ENCODE results near the gene ATG4B.

The ATG4B gene

DNA sequence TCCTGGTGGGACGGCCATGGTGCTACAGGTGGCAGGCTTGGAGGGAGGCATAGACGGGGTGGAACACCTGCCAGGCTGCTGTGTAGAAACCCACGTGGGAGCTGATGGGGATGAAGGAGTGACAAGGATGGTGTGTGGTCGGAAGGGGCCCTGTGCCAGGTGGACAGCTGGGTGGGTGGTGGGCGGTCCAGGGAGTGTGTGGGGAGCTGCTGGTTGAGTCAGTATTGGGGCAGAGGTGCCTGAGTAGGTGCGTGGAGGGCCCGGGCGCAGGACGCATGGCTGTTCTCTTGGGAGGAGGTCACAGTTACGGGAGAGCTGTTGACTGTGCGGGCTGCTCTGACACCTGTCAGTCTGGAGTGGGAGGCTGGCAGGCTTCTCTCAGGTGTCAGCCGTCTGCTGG lies 84.4 kb downstream of the ATG4B start:
- CTCF ChIA-PET = interaction anchor here (0.5 kb wide), 1 partner anchor 871 kb away, joined by 3 read pairs; no protein-coding TSS in a partner anchor
- POLR2A ChIA-PET (ENCODE audit: low non-redundant PET) = no interaction called here

DNA sequence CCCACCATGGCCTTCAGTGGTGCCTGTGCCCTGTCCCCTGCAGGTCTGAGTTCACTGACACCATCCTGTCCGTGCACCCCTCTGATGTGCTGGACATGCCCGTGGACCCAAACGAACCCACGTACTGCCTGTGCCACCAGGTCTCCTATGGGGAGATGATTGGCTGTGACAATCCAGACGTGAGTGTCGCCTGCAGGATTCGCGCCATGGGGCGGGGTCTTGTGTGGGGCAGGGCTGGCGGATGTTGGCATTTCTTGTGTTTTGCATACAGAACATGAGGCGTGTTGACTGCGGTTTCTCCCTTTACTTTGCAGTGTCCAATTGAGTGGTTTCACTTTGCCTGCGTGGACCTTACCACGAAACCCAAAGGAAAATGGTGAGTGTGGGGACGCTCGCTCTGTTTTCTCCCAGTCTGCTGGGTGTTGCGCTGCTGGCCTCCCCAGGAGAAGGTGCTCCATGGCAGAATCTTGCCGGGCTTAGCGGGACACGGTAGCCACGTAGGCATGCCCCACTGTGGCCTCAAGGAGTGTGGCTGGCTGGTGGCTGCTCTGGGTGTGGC lies 85.5 kb downstream of the ATG4B start:
- TF ChIP-seq, protein P1, sequence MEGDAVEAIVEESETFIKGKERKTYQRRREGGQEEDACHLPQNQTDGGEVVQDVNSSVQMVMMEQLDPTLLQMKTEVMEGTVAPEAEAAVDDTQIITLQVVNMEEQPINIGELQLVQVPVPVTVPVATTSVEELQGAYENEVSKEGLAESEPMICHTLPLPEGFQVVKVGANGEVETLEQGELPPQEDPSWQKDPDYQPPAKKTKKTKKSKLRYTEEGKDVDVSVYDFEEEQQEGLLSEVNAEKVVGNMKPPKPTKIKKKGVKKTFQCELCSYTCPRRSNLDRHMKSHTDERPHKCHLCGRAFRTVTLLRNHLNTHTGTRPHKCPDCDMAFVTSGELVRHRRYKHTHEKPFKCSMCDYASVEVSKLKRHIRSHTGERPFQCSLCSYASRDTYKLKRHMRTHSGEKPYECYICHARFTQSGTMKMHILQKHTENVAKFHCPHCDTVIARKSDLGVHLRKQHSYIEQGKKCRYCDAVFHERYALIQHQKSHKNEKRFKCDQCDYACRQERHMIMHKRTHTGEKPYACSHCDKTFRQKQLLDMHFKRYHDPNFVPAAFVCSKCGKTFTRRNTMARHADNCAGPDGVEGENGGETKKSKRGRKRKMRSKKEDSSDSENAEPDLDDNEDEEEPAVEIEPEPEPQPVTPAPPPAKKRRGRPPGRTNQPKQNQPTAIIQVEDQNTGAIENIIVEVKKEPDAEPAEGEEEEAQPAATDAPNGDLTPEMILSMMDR (conservative IDR thresholded peaks at IDR 0.05; ENCODE audit: low read depth) = no peak
- no peak for DNase-seq (ENCODE audit: low spot score)
- ChIA-PET POLR2A (ENCODE audit: low non-redundant PET) (no interaction called here), CTCF (no interaction called here)
- no peak overlapping the region for H3K27ac ChIP-seq

More for the DNA sequence above, 84.4 kb downstream of the ATG4B start:
- TF ChIP-seq, protein P1 (conservative IDR thresholded peaks at IDR 0.05; ENCODE audit: low read depth) = no peak
- no peak overlapping the region for H3K27ac ChIP-seq
- DNase-seq (ENCODE audit: low spot score) = no peak
